Breast epithelium (tissue), 4 donors: ENCODE results near the gene SLC9A8. TPM values are rescaled to one million over a fixed set of nuclear protein-coding genes. Genes with fewer than 3 reads are reported as not detected.
"Not testable (repeated sequence)": the region's sequence is repeated elsewhere in the genome, so short reads cannot be mapped to it uniquely, and the experiment has no call there.

Source experiments
- DNase-seq, 2 donors: peaks; one replicate each; pipeline ENCODE4 v3.0.0-alpha.2; 2019; ENCODE audit warnings: low spot score in 2 of 2
- H3K27ac ChIP-seq, 2 donors: fragments of 200-600 bp; sonication (generic) in 1 of 2; one replicate each; pipeline ENCODE4 v1.5.1; 2016 to 2019; ENCODE audit warnings: mild to moderate bottlenecking in 1 of 2
- H3K27me3 ChIP-seq, 2 donors: fragments of 200-600 bp; sonication (generic) in 1 of 2; one replicate each; pipeline versions ENCODE4 v1.5.1 to v1.6.0; 2017 to 2019; ENCODE audit warnings: control low read depth in 1 of 2, mild to moderate bottlenecking in 1 of 2
- H3K36me3 ChIP-seq: fragments of 200-600 bp; one replicate; pipeline ENCODE4 v1.5.1; 2019
- H3K4me1 ChIP-seq, 2 donors: fragments of 200-600 bp; sonication (generic); one replicate each; pipeline ENCODE4 v1.5.1; 2016 to 2019; ENCODE audit warnings: control low read depth in 1 of 2
- H3K4me3 ChIP-seq, 3 donors: fragments of 200-600 bp; sonication (generic); 1 replicate in 2 of 3; 2 replicates in 1 of 3; pipeline ENCODE4 v1.5.1; 2016 to 2019; ENCODE audit warnings: mild to moderate bottlenecking in 3 of 3, moderate library complexity in 2 of 3
- H3K9me3 ChIP-seq, 2 donors: fragments of 200-600 bp; sonication (generic) in 1 of 2; one replicate each; pipeline ENCODE4 v1.5.1; 2016 to 2019; ENCODE audit warnings: control low read depth in 1 of 2
- POLR2A ChIP-seq: fragments of 450-650 bp; IDR thresholded peaks from one replicate; pipeline ENCODE4 v1.6.1; 2016; ENCODE audit warnings: antibody characterized with exemption, mild to moderate bottlenecking, moderate library complexity
- POLR2AphosphoS5 ChIP-seq, 3 donors: sonication (generic); formaldehyde crosslinking; IDR thresholded peaks; one replicate each; pipeline ENCODE4 v1.6.1; 2017; ENCODE audit warnings: antibody characterized with exemption in 3 of 3
- intact Hi-C: fragments of 100-400 bp; cut with DNase I; formaldehyde crosslinking; loops from one replicate; pipeline ENCODE4 v1.15.1; 2023; ENCODE audit warnings: low total_unique reads
- total RNA-seq, 3 donors: library from RNA; depleted of rRNA; stranded (reverse); fragments of >200 nt; gene quantifications; one replicate each; pipeline ENCODE4 v1.1.0, GENCODE V29; 2016
- TF ChIP-seq, protein P1 (sequence below), 3 donors: fragments of 450-650 bp; IDR thresholded peaks; one replicate each; pipeline ENCODE4 v1.5.1; 2016 to 2017; ENCODE audit warnings: antibody characterized with exemption in 3 of 3, mild to moderate bottlenecking in 3 of 3, moderate library complexity in 3 of 3

SLC9A8 gene
- total RNA-seq, 3 donors from 2014 or later: 11.8 to 13.5 (median 13.3) TPM

DNA sequence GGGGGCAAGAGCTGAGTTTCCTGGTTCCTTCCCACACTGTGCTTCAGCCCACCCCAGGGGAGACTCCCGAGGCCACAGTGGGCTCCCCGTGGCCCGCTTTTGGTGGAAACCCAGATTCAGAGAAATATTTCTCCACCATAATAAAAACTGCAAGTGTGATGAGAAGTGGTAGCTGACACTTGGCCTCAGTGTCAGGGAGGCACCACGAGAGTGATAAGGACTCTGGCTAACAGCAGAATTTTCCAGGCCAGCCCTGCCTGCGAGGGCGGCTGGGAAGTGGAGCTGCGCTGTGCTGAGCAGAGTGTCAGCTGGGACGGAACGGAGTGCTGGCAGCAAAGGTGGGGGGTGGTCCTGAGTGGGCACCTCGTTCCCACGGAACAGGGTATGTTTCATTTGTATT lies 80.2 kb downstream of the SLC9A8 start:
- intact Hi-C loops: no loop called here
- H3K27ac ChIP-seq: no peak overlapping the region

DNA sequence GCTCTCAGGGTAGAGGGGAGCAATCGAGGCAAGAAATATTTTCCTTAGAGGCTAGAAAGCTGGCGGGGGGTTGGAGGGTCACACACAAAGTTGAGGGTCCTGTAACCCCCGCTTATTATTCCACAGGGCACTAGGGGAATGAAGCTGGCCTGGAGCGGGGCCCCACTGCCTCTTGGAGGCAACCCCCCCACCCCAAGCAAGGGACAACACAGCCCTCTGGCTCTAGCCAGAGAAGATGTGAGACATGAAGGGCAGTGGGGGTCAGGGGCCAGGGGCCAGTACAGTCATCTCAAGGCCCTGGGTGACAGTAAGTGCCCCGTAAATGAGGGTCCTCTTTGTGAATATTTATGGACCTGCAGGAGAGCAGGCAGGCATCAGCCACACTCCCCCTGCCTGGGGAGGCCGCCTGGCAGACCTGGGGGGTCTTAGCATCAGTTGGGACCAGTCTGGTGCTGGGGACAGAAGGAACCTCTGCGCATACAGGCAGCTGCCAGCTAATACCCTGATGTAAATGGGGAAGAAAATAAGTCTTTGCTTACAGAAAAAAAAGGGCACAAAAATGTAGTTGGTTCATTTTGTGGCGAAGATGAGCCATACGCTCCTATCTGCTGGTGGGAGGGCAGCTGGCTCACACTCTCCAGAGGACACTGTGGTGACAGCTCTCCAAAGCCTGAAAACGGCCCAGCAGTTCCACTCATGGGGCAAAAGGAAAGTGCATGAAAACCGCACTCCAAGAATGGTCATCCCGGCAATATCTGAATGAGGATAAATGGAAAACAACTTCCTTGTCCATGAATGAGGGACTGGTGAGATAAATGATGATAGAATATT lies 80.8 kb downstream of the SLC9A8 start:
- DNase-seq: peak in 1 of 2 donors; percentile 41
- Histone ChIP-seq H3K27ac (no peak overlapping the region), H3K4me3 (no peak overlapping the region), H3K9me3 (no peaks in the 10 kb centered on the region), H3K4me1 (no peaks in the 10 kb centered on the region), H3K36me3 (no peaks in the 10 kb centered on the region), H3K27me3 (no peaks in the 10 kb centered on the region)
- TF ChIP-seq POLR2AphosphoS5 (IDR thresholded peaks at IDR 0.05) (no peak), POLR2A (no peak)
- TF ChIP-seq, protein P1, sequence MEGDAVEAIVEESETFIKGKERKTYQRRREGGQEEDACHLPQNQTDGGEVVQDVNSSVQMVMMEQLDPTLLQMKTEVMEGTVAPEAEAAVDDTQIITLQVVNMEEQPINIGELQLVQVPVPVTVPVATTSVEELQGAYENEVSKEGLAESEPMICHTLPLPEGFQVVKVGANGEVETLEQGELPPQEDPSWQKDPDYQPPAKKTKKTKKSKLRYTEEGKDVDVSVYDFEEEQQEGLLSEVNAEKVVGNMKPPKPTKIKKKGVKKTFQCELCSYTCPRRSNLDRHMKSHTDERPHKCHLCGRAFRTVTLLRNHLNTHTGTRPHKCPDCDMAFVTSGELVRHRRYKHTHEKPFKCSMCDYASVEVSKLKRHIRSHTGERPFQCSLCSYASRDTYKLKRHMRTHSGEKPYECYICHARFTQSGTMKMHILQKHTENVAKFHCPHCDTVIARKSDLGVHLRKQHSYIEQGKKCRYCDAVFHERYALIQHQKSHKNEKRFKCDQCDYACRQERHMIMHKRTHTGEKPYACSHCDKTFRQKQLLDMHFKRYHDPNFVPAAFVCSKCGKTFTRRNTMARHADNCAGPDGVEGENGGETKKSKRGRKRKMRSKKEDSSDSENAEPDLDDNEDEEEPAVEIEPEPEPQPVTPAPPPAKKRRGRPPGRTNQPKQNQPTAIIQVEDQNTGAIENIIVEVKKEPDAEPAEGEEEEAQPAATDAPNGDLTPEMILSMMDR (IDR thresholded peaks at IDR 0.05): no peak
- intact Hi-C loops: no loop called here

More for the DNA sequence above, 80.2 kb downstream of the SLC9A8 start:
- Histone ChIP-seq H3K4me3 (no peak overlapping the region), H3K9me3 (no peaks in the 10 kb centered on the region), H3K36me3 (no peaks in the 10 kb centered on the region), H3K4me1 (peaks cover 0 to 3% of the 10 kb centered on the region in 2 donors), H3K27me3 (no peaks in the 10 kb centered on the region)
- TF ChIP-seq, protein P1 (IDR thresholded peaks at IDR 0.05): no peak
- TF ChIP-seq POLR2AphosphoS5 (IDR thresholded peaks at IDR 0.05): no peak
- TF ChIP-seq POLR2A: no peak
- DNase-seq: peak in 1 of 2 donors; percentile 30

DNA sequence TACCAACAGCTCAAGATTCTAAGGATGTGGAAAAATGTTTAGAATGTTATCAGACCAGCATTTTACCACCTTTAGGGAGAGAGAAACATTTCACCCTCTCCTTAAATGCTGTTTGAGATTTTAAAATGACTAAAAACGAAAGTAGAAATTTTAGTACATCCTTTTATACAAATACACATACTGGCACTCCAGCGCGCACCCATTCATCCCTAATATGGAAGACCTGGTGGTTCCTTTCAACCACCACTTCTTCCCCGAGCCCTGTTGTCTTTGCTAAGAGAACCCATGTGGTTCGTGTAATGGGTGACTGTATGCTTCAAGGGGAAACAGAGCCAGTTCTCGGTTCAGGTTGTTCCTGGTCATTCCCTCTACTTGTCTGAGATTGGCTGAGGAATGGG lies 81.4 kb downstream of the SLC9A8 start:
- Histone ChIP-seq H3K36me3 (no peaks in the 10 kb centered on the region), H3K27me3 (no peaks in the 10 kb centered on the region), H3K4me3 (no peak overlapping the region), H3K4me1 (no peaks in the 10 kb centered on the region), H3K9me3 (no peaks in the 10 kb centered on the region), H3K27ac (no peak overlapping the region)
- no peak for TF ChIP-seq POLR2AphosphoS5 (IDR thresholded peaks at IDR 0.05)
- no peak for TF ChIP-seq POLR2A
- TF ChIP-seq, protein P1 (IDR thresholded peaks at IDR 0.05): no peak
- intact Hi-C loops: no loop called here
- DNase-seq: no peak

DNA sequence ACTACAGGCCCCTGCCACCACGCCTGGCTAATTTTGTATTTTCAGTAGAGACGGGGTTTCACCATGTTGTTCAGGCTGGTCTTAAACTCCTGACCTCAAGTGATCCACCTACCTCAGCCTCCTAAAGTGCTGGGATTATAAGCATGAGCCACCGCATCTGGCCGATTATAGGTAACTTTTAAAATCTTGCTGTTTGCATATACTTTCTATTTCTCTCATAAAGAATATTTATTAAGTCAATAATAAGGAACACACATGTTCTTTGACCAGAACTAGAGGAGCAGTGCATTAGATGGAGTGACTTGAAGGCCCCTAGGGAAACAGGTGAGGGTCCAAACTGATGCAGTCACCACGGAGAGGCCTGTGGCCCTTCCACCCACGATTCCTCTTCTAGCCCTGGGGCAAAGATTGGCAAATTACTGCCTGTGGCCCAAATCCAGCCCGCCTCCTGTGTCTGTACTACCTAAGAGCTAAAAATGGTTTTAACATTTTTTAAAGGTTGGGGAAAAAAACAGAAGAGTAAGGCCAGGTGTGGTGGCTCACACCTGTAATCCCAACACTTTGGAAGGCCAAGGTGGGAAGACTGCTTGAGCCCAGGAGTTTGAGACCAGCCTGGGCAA lies 83.0 kb downstream of the SLC9A8 start:
- H3K27me3 ChIP-seq, H3K36me3 ChIP-seq, H3K9me3 ChIP-seq, intact Hi-C loops, H3K27ac ChIP-seq, H3K4me3 ChIP-seq, H3K4me1 ChIP-seq: not testable (repeated sequence)
- peak in 1 of 2 donors; percentile 33 for DNase-seq

DNA sequence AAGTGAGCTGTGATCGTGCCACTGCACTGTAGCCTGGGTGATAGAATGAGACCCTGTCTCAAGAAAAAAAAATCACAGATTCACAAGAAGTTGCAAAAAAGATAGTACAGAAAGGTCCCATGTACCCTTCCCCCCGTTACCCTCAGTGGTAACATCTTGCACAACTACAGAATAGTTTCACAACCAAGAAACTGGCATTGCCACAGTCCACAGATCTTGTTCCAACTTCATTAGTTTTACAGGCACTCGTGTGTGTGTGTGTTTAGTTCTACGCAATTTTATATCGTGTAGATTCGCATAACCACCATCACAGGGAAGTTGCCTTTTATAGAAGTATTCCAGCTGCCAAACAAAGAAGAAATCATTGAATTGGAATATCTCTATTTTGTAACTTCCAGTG lies 83.6 kb downstream of the SLC9A8 start:
- no peak for DNase-seq
- TF ChIP-seq POLR2AphosphoS5 (IDR thresholded peaks at IDR 0.05) (no peak), POLR2A (no peak)
- TF ChIP-seq, protein P1 (IDR thresholded peaks at IDR 0.05): no peak
- Histone ChIP-seq H3K4me1 (no peaks in the 10 kb centered on the region), H3K36me3 (no peaks in the 10 kb centered on the region), H3K27ac (no peak overlapping the region), H3K9me3 (no peaks in the 10 kb centered on the region), H3K4me3 (no peak overlapping the region), H3K27me3 (no peaks in the 10 kb centered on the region)
- intact Hi-C loops: no loop called here
